ENCODE results near the gene TMEM170A. TPM values are rescaled to one million over a fixed set of nuclear protein-coding genes. Genes with fewer than 3 reads are reported as not detected.
A peak's percentile ranks its signal among the peaks of the same experiment; 100 is the strongest.
"Not testable (repeated sequence)": the region's sequence is repeated elsewhere in the genome, so short reads cannot be mapped to it uniquely, and the experiment has no call there.

TMEM170A gene
- total and polyA plus RNA-seq, 2 of the 13 experiments (the other 11 are each of a cell fraction or from before 2014, with no cell fraction given), result 35.7 to 39.7 TPM

DNA sequence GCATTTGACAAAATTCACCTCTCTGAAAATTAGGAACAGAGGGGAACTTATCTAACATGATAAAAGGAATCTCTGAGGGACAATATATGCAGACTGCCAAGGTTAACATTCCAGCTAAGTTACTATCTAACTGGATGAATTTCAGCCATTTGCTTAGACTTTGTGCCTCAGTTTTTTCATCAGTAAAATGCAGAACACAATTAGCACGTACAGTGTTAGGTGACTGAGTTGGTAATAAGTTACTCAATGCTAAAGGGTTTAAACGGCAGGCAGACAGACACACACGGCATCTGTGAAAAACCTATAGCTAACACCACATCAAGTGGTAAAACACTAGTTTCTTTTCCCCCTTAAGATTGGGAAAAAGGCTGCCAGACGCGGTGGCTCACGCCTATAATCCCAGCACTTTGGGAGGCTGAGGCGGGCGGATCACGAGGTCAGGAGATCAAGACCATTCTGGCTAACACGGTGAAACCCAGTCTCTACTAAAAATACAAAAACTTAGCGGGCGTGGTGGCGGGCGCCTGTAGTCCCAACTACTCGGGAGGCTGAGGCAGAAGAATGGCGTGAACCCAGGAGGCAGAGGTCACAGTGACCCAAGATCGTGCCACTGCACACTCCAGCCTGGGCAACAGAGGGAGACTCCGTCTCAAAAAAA, 40.3 kb downstream of the TMEM170A start (continued):
- TF ChIP-seq, protein P1, sequence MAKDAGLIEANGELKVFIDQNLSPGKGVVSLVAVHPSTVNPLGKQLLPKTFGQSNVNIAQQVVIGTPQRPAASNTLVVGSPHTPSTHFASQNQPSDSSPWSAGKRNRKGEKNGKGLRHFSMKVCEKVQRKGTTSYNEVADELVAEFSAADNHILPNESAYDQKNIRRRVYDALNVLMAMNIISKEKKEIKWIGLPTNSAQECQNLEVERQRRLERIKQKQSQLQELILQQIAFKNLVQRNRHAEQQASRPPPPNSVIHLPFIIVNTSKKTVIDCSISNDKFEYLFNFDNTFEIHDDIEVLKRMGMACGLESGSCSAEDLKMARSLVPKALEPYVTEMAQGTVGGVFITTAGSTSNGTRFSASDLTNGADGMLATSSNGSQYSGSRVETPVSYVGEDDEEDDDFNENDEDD (CRISPR knock-in tag; IDR thresholded peaks at IDR 0.05; ENCODE audit: borderline replicate concordance), result peak; percentile 28; the same call in 1 of the 2 replicates
- TF ChIP-seq NR2C2 (CRISPR knock-in tag; IDR thresholded peaks at IDR 0.05; ENCODE audit: borderline replicate concordance), result peak; percentile 54; the same call in 1 of the 2 replicates
- TF ChIP-seq, protein P2, sequence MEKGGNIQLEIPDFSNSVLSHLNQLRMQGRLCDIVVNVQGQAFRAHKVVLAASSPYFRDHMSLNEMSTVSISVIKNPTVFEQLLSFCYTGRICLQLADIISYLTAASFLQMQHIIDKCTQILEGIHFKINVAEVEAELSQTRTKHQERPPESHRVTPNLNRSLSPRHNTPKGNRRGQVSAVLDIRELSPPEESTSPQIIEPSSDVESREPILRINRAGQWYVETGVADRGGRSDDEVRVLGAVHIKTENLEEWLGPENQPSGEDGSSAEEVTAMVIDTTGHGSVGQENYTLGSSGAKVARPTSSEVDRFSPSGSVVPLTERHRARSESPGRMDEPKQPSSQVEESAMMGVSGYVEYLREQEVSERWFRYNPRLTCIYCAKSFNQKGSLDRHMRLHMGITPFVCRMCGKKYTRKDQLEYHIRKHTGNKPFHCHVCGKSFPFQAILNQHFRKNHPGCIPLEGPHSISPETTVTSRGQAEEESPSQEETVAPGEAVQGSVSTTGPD (CRISPR knock-in tag; IDR thresholded peaks at IDR 0.05), result 0 out of 2 replicates have a peak, but pooled peaks have one; percentile 3
- peak; percentile 46; the same call in 1 of the 2 replicates for TF ChIP-seq HOXA3 (CRISPR knock-in tag; IDR thresholded peaks at IDR 0.05)
- peak; percentile 94 for TF ChIP-seq TBX3 (IDR thresholded peaks at IDR 0.05; ENCODE audit: borderline replicate concordance)
- TF ChIP-seq, protein P3, sequence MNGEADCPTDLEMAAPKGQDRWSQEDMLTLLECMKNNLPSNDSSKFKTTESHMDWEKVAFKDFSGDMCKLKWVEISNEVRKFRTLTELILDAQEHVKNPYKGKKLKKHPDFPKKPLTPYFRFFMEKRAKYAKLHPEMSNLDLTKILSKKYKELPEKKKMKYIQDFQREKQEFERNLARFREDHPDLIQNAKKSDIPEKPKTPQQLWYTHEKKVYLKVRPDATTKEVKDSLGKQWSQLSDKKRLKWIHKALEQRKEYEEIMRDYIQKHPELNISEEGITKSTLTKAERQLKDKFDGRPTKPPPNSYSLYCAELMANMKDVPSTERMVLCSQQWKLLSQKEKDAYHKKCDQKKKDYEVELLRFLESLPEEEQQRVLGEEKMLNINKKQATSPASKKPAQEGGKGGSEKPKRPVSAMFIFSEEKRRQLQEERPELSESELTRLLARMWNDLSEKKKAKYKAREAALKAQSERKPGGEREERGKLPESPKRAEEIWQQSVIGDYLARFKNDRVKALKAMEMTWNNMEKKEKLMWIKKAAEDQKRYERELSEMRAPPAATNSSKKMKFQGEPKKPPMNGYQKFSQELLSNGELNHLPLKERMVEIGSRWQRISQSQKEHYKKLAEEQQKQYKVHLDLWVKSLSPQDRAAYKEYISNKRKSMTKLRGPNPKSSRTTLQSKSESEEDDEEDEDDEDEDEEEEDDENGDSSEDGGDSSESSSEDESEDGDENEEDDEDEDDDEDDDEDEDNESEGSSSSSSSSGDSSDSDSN (CRISPR knock-in tag; IDR thresholded peaks at IDR 0.05), result peak; percentile 21; the same call in 1 of the 2 replicates
- not testable (repeated sequence) for TF ChIP-seq FOXP1 (IDR thresholded peaks at IDR 0.05)
- 0 out of 2 replicates have a peak, but pooled peaks have one; percentile 16 for TF ChIP-seq FOXP1 (CRISPR knock-in tag; IDR thresholded peaks at IDR 0.05)
- TF ChIP-seq, protein P4, sequence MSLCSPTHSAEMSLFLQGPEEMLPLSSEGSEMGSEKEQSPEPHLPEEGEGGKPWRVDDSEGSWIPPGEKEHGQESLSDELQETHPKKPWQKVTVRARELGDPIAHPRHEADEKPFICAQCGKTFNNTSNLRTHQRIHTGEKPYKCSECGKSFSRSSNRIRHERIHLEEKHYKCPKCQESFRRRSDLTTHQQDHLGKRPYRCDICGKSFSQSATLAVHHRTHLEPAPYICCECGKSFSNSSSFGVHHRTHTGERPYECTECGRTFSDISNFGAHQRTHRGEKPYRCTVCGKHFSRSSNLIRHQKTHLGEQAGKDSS (CRISPR knock-in tag; IDR thresholded peaks at IDR 0.05; ENCODE audit: borderline replicate concordance, low read depth), result 0 out of 2 replicates have a peak, but pooled peaks have one; percentile 40
- peak; percentile 76; the same call in 1 of the 2 replicates for TF ChIP-seq ZNF614 (CRISPR knock-in tag; IDR thresholded peaks at IDR 0.05; ENCODE audit: borderline replicate concordance)
- peak; percentile 77; the same call in 1 of the 2 replicates for TF ChIP-seq ZNF567 (CRISPR knock-in tag; IDR thresholded peaks at IDR 0.05; ENCODE audit: borderline replicate concordance)
- TF ChIP-seq ZNF292 (CRISPR knock-in tag; IDR thresholded peaks at IDR 0.05; ENCODE audit: borderline replicate concordance, low read depth), result peak; percentile 79
- TF ChIP-seq, protein P5, sequence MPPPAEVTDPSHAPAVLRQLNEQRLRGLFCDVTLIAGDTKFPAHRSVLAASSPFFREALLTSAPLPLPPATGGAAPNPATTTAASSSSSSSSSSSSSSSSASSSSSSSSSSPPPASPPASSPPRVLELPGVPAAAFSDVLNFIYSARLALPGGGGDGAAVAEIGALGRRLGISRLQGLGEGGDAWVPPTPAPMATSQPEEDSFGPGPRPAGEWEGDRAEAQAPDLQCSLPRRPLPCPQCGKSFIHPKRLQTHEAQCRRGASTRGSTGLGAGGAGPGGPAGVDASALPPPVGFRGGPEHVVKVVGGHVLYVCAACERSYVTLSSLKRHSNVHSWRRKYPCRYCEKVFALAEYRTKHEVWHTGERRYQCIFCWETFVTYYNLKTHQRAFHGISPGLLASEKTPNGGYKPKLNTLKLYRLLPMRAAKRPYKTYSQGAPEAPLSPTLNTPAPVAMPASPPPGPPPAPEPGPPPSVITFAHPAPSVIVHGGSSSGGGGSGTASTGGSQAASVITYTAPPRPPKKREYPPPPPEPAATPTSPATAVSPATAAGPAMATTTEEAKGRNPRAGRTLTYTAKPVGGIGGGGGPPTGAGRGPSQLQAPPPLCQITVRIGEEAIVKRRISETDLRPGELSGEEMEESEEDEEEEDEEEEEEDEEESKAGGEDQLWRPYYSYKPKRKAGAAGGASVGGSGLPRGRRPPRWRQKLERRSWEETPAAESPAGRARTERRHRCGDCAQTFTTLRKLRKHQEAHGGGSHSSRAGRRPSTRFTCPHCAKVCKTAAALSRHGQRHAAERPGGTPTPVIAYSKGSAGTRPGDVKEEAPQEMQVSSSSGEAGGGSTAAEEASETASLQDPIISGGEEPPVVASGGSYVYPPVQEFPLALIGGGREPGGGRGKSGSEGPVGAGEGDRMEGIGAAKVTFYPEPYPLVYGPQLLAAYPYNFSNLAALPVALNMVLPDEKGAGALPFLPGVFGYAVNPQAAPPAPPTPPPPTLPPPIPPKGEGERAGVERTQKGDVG (CRISPR knock-in tag; IDR thresholded peaks at IDR 0.05; ENCODE audit: borderline replicate concordance), result peak; percentile 85; the same call in 1 of the 2 replicates
- 0 out of 2 replicates have a peak, but pooled peaks have one; percentile 27 for TF ChIP-seq SMAD1 (CRISPR knock-in tag; IDR thresholded peaks at IDR 0.05; ENCODE audit: borderline replicate concordance, low read depth)
- TF ChIP-seq, protein P6, sequence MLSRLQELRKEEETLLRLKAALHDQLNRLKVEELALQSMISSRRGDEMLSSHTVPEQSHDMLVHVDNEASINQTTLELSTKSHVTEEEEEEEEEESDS (CRISPR knock-in tag; IDR thresholded peaks at IDR 0.05; ENCODE audit: borderline replicate concordance), result 0 out of 2 replicates have a peak, but pooled peaks have one; percentile 37
- TF ChIP-seq, protein P7, sequence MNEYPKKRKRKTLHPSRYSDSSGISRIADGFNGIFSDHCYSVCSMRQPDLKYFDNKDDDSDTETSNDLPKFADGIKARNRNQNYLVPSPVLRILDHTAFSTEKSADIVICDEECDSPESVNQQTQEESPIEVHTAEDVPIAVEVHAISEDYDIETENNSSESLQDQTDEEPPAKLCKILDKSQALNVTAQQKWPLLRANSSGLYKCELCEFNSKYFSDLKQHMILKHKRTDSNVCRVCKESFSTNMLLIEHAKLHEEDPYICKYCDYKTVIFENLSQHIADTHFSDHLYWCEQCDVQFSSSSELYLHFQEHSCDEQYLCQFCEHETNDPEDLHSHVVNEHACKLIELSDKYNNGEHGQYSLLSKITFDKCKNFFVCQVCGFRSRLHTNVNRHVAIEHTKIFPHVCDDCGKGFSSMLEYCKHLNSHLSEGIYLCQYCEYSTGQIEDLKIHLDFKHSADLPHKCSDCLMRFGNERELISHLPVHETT (CRISPR knock-in tag; conservative IDR thresholded peaks at IDR 0.05), result 0 out of 2 replicates have a peak, but pooled peaks have one; percentile 39
